Choroid plexus epithelial cell (primary cell): ENCODE measurements around the gene CCNI2.

ENCODE experiments used
- DNase-seq: peaks from one replicate; pipeline ENCODE4 v3.0.0-alpha.2; 2010; ENCODE audit warnings: low read depth
- H3K4me3 ChIP-seq: 2 replicates; pipeline ENCODE4 v1.5.1; 2011; ENCODE audit warnings: low read depth, mild to moderate bottlenecking, control low read depth, low read length, moderate library complexity
- CTCF ChIP-seq: conservative IDR thresholded peaks from 2 replicates; pipeline ENCODE4 v1.5.1; 2011; ENCODE audit warnings: low read depth, mild to moderate bottlenecking, control low read depth, inconsistent platforms, low read length, moderate library complexity

CCNI2 gene

GRCh38 chr5:132742158-132742557, 5.1 kb upstream of the CCNI2 start:
- DNase-seq, result no peak
- no peak overlapping the region for H3K4me3 ChIP-seq
- TF ChIP-seq CTCF, result no peak

DNA sequence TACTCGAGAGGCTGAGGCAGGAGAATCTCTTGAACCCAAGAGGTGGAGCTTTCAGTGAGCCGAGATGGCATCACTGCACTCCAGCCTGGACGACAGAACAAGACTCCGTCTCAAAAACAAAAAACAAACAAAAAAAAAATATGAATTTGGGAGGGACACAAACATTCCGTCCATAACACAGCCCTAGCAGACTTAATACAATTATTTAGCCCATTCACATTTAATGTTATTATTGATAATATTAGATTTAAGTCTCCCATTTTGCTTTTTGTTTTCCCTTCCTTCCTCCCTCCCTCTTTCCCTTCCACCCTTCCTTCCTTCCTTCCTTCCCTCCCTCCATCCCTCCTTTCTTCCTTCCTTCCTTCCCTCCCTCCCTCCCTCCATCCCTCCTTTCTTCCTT, 4.6 kb upstream of the CCNI2 start:
- no peak overlapping the region for H3K4me3 ChIP-seq
- no peak for DNase-seq
- TF ChIP-seq CTCF, result no peak

DNA sequence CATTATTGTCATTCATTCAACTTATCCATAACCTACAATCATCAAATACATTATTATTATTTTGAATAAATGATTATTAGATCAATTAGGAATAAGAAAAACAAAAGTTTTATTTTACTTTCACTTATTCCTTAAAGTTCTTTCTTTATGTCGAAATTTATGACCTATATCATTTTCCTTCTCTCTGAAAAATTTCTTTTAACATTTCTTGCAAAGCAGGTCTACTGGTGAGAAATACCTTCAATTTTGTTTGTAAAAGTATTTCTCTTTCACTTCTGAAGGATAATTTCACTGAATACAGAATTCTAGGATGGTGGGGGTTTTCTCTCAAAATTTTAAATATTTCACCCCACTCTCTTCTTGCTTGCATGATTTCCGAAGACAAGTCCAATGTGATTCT, 2.6 kb upstream of the CCNI2 start:
- H3K4me3 ChIP-seq, result no peak overlapping the region
- no peak for TF ChIP-seq CTCF
- no peak for DNase-seq

DNA sequence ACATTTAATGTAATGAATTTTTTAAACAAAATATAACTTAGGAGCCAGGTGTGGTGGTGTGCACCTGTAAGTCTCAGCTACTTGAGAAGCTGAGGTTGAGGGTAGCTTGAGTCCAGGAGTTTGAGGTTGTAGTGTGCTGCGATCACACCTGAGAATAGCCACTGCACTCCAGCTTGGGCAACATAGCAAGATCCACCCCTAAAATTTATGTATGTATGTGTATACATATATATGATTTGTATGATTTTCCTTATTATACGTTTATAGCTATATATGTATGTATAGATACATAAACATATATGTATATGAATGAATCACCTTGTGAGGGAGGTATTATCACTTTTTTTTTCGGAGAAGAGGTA, 653 bp upstream of the CCNI2 start:
- TF ChIP-seq CTCF, result no peak
- H3K4me3 ChIP-seq, result no peak overlapping the region
- no peak for DNase-seq

- DNase-seq, result no peak
- no peak for TF ChIP-seq CTCF
- peak overlapping the region; percentile 41 for H3K4me3 ChIP-seq
These were observed 602 bp downstream of the CCNI2 start for GRCh38 chr5:132747616-132748440.

- DNase-seq, result no peak
- TF ChIP-seq CTCF, result no peak
- H3K4me3 ChIP-seq, result no peak overlapping the region
These were observed 1.3 kb downstream of the CCNI2 start for GRCh38 chr5:132748522-132749000.

GRCh38 chr5:132749506-132749905, 2.3 kb downstream of the CCNI2 start:
- TF ChIP-seq CTCF, result no peak
- DNase-seq, result no peak
- no peak overlapping the region for H3K4me3 ChIP-seq
